Stimulated activated CD4-positive, alpha-beta T cell treated with anti-CD3 and anti-CD28 coated beads, TNF-alpha, amount 100 ng/mL, for 1 hour (primary cell): ENCODE results near the gene GALNT14.

Source experiments
- DNase-seq, 3 donors: peaks; one replicate each; pipeline ENCODE4 v3.0.0-alpha.2; 2020; ENCODE audit warnings: low read depth in 3 of 3, low spot score in 1 of 3

Gene GALNT14

DNA sequence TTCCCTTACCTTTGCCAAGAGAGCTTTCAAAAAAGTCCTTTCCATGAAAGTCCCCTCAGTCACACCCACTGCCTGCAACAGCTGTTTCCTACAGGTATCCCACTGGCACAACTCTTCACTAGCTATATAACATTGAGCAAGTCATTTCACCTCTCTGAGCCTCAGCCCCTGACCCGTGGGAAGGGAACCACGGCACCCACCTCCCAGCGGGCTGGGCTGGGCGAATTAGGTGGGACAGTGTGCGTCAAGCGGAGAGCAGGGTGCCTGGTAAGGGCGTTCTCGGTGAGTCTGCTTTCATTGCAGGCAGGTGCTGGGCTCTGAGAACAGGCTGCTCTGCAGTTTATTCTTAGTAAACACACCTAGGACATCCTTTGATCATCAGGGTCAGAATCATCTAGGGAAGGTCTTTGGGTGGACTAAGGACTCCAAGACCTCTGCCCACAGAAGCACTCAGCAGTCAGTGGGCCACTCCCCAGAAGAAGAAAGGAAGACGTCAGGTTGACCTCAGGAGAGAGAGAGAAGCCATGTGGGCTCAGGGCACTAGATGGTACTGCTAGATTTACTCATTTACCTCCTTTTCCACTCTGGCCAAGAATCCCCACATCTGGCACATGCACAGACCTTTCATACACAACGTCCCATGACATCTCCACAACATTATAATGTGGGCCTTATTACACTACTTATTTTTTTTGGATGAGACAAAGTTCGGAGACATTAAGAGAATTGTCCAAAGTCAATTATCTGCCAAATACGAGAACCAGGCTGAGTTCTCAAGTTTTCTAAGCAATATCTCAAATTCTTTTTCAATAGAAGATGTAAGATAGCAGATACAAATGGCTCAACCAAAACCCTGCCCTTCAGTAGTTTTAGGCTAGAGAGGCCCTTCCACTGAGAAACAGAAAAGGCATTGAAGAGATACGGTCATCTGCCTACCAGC lies 79.9 kb downstream of the GALNT14 start:
- DNase-seq = no peak

DNA sequence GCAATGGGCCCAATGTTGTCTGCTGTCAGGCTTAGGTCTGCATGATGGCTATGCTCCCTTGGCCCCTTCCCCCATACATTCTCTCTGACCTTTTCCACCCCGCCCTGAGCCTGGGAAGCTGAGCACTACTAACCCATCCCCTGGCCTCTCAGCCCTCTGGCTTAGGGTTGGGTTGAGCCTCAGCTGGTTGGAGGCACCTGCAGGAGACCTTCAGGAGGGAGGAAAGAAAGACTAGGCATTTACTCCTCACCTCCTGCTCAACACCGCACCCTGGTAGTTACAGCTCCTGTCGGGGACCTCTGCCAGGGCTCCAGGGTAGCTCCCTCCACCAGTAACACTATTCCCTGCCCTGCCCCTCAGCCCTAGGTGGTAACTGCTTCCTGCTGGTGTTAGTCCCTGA lies 80.5 kb downstream of the GALNT14 start:
- no peak for DNase-seq

- no peak for DNase-seq
Measured at GRCh38 chr2:31055938-31056337, 82.3 kb downstream of the GALNT14 start.

DNA sequence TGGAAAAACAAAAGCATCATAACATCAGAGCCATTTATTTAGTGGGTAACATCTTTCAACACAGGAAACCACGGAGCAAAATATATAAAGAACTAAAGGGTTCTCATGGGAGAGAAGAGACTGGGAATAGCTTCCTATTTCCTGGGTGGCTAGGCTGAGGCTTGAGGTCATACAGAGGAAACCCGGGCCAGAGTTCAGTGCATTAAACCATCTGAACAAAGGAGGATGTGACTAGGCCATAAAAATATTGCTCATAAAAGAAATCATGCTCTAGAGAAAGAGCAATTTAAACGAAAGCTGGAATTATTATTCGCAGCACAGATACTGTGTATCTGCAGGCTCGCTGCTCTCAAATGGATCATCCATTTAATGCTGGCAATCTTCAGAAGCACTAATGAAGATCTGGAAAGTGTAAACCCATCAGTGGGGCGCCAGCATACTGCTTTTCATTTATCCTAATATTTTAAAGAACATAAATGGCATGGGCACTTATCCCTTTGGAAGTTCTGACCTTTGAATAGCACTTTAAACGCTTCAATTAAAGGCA lies 83.3 kb downstream of the GALNT14 start:
- DNase-seq = no peak

DNA sequence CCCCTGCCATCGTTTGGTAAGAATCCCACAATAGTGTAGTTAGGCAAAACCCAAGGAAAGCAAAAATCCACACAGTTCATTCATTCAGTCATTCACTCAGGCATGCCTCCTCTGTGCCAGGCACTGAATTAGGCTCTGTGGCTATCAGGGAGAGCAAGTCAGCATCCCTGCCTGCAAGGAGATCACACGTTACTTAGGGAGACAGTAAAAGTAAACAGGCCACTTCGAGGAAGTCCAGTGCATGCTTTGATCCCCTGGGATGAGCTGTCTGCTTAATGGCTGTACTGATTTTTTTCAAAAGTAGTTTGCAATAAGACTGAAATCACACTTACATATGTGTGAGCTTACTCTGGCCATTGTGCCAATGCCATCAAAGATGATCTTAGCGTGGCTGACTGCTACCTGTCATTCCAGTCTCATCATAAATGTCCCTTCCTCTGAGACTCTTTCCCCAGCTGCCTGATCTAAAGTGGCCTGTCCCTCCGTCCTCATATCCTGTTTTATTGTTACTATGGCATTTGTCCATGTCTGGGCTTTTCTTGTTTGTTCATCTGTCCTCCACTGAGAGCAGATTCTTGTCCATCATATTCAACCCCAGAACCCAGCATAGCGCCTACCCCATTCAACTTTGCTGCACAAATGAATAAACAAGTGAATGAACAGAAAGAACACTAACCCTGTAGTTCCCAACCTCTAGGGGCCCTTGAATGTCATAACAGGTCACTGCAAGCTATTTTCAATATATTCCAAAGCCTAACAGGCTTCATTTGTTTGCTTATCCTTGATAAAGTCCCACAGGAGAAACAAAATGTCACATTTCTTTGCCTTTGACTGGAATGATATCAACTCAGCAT lies 84.1 kb downstream of the GALNT14 start:
- DNase-seq = no peak

DNA sequence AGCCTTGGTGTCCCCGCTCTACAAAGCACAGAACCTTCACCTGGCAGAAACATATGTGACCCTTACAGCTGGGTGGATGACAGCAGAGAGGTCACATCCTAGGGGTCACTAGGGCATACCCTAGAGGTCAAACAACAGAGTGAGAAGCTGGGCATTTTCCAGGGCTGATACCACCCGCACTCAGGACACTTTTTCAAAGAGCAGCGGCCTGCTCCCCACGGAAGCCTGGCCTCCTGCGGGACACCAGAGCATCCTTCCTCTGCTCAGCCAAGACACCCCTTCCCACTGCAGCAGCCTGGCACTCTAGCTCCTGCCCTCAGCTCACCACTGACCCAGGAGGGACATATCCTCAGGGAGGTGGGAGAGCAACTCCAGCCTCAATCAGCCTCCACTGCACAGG lies 86.0 kb downstream of the GALNT14 start:
- DNase-seq = no peak

- DNase-seq = no peak
Measured at GRCh38 chr2:31051258-31052140, 86.7 kb downstream of the GALNT14 start.

DNA sequence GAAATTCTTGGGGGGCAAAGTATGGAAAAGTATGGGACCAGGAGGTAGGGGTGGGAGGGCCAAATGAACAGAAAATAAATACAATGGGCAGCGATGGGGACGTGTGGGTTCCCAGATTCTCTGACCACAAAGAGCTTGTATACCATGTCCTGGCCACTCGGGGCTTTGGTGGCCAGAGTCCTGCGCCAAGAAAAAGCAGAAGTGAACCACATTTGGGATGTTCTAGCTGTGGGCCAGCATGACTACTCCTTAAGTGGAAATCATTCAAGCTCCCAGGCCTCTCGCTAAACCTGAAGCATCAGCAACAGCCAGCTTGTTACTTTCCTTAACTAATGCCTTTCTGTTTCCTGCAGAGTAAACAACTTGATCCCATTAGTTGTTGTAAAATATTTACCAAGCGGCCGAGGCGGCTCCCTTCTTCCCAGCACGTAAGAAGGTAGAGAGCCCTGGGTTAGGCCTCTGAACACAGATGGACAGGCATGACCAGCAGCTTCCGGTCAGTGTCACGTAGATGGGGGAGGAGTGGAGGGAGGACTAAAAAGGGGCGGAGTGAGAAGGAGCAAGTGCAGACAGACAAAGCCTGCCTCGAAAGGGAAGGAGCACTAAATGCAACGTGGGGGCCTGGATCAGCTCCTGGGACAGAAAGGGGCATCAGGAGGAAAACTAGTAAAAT lies 88.2 kb downstream of the GALNT14 start:
- DNase-seq = no peak

- DNase-seq = no peak
Measured at GRCh38 chr2:31049264-31049663, 89.0 kb downstream of the GALNT14 start.

- DNase-seq = no peak
Measured at GRCh38 chr2:31047599-31047998, 90.6 kb downstream of the GALNT14 start.

- DNase-seq = no peak
Measured at GRCh38 chr2:31038385-31038784, 99.9 kb downstream of the GALNT14 start.

DNA sequence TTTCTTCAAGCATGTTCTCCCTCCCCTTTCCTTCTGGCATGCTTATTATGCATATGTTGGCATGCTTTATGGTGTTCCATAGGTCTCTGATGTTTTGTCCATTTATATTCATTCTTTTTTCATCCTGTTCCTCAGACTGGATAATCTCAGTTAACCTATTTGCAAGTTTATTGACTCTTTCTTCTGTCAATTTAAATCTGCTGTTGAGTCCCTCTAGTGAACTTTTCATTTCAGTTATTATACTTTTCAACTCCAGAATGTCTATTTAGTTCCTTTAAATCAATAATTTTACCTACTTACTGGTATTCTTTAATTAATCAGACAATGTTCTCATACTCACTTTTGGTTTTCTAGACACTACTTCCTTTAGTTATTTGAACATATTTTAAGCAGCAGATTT lies 101.2 kb downstream of the GALNT14 start:
- DNase-seq = no peak

GRCh38 chr2:31033032-31033431 lies 105.2 kb downstream of the GALNT14 start:
- DNase-seq = no peak

- no peak for DNase-seq
Measured at GRCh38 chr2:31032475-31032874, 105.8 kb downstream of the GALNT14 start.

GRCh38 chr2:31031132-31031706 lies 107.0 kb downstream of the GALNT14 start:
- no peak for DNase-seq

DNA sequence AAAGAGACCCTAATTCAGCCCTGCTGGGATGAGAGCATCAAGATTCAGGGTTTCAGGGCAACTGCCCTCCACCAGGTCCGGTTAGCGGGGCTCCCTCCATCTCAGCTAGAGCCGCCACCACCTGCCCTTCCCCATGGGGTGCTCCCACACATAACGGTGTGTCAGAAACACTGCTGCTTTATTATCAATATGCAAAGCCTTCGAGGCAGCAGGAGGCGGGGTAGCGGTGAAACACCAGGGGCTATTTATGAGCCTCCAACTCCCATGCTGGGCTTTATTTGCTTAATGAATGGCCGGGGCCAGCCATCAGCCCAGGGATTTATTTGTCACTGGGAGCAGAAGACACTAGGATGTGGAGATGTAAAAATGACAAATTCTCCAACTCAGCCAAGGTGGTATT lies 109.8 kb downstream of the GALNT14 start:
- no peak for DNase-seq

GRCh38 chr2:31027549-31027948 lies 110.7 kb downstream of the GALNT14 start:
- DNase-seq = no peak

GRCh38 chr2:31023541-31023940 lies 114.7 kb downstream of the GALNT14 start:
- no peak for DNase-seq

DNA sequence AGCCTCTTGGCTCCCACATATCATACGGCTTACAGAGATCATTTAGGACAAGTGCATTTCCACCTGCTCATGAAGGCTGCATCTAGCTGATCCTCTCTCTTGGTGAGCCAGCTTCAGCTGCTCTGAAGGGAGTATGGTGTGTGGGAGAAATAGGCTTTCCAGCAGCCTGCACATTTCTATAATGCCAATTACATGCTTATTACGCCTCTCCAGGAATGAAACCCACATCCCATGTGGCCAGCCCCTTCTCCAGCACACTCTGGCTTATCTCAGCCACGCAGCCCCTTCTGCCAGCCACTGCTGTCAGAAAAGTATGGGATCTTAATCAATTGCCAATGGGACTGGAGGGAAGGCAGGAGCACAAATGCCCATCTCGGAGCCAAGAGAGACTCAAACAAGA lies 117.5 kb downstream of the GALNT14 start:
- DNase-seq = no peak

- no peak for DNase-seq
Measured at GRCh38 chr2:31018280-31018679, 120.0 kb downstream of the GALNT14 start.
